Occipital lobe (tissue), 2 donors: ENCODE measurements around the gene PPP1R1C. TPM values are rescaled to one million over a fixed set of nuclear protein-coding genes. Genes with fewer than 3 reads are reported as not detected.

Experiments used
- DNase-seq: peaks from one replicate; lab custom pipeline; 2025; lab: John Stamatoyannopoulos, UW
- total RNA-seq: library from RNA; depleted of rRNA; stranded (reverse); fragments of >200 nt; gene quantifications from one replicate; pipeline ENCODE4 v1.2.3, GENCODE V29; 2014

Gene PPP1R1C
- total RNA-seq, 1 donor from 2014 or later = 2.7 TPM

DNA sequence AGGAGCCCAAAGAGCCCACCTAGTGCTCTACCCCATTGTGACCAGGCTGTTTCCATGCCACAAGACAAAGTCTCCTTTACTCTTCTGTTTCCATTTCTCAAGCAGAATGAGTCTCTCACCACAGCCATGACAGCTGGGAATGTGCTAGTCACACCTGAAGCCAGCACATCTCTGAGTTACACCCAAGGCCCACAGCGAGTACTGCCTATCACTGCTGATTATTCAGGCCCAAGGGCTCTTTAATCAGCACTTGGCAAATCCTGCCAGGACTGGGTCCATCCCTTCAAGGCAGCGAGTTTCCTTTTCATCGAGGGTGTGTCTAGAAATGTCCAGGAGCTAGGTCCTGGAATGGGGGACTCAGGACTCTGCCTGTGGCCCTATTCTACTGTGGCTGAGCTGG lies 14.6 kb upstream of the PPP1R1C start:
- no peak for DNase-seq

DNA sequence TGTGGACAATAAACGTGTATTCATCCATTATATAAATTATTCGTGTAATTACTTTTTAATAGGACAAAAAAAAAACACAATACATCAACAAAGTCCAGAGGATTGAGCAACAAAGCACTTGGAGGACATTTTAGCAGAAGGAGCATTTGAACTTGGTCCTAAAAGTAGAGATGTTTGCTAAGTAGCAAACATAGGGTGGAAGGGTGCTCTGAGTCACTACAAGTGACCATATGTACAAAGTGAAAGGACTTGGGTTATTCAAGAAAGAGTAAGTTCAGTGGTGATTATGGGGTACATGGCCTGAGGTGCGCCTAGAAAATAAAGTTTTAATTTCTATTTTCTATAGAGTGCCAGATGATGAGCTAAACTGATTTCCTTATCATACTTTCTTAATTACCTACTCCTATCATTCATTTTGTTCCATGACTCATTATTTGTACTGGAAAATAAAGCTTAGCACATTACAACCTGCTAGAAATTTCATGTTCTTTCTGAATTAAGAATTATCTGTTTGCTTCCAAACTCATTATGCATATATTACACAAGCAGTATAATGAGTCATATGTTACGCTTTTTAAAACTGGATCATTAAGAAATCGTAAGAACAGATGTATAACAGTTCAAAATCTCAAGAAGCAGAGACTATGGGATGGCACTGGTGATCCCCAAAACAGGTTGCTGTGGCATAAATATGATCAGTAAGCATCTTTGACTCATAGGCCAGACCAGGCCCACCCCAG lies 13.1 kb upstream of the PPP1R1C start:
- no peak for DNase-seq

DNA sequence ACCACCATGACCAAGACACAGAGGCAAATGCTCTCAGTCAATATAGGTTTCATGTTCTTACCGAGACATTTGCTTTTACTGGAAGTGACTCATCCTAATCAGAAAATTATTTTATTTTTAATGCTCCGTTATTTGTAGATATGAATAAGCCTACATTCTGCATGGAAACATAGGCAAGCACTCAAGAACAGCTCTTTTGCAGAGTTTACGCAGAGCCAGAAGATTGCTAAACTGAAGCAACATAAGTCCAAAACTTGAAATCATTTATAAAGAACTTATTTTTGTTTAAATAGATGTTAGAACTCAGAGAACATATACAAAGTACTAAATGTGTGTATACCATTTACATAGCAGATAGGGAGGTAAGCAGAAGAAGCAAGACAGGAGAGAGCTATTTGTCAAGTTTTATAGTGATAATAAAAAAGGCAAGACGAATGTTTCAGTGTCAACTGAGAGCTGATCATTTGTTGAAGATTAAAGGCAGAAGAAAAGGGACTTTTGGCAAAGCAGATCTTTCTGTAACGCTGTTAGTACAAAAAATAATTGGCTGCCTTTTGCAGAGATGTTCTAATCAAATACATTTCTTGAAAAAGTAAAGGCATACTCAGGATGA lies 12.4 kb upstream of the PPP1R1C start:
- DNase-seq = no peak

DNA sequence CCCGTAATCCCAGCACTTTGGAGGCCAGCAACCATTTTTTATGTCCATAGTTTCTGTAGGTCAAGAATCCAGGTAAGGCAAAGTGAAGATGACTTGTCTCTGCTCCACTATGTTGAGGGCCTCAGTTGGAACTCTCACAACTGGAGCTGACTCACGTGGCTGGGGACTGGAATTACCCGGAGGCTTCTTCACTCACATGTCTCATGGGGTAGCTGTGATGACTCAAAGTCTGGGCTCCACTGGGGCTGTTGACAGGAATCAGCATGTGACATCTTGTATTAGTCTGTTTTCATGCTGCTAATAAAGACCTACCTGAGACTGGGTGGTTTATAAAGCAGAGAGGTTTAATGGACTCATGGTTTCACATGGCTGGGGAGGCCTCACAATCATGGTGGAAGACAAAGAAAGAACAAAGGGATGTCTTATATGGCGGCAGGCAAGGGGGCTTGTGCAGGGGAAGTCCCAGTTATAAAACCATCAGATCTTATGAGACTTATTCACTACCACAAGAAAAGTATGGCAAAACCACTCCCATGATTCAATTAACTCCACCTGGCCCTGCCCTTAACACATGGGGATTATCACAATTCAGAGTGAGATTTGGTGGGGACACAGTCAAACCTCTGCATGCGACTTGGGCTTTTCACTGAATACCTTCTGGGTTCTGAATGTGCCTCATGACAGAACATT lies 7.8 kb upstream of the PPP1R1C start:
- DNase-seq = no peak

DNA sequence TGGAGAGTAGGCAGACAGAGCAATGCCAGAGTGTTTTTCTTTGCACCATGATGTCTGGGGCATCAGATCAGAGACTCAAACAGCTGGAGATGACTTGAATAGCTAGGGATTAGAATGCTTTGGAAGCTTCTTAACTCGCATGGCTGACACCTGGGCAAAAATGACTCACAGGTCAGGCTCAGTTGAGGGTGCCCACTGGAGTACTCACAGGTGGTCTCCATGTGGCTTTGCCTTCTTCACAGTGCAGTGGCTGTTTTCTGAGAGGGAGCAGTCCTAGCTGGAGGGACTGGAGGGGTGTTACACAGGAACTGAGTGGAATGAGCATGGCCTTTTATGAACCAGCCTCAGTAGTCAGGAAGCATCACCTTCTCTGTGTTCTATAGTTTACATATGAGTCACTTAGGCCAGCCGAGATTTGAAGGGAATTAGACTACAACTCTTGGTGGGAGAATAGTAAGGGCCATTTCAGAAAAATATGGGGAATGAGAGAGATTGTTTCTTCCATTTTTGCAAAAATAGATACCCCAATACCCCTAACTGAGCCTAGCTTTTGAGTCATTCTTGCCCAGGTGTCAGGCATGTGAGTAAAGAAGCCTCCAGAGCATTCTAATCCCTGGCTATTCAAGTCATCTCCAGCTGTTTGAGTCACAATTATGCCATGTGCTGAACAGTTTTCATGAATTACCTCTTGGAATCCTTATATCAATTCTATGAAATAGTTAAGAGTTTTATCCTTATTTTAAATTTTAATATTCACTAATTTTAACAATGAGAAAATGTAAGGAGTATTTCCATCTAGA lies 7.1 kb upstream of the PPP1R1C start:
- no peak for DNase-seq

DNA sequence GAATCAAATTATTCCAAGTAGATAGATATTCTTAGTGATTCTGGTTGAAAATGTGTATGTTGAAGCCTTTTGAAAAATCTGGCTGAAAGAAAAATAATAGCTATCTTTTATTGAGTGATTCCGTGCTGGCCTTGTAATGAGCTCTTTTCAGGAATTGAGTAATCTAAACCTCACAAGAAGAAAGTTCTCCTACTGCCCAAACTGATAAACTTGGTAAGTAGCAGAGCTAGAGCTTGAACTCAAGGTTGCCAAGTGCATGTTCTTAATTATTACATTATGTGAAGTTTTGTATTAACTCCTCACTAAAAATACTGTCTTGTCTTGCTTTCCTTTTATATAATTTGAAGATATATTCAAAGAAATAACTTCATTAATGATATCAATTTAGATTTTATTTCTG lies 1.6 kb upstream of the PPP1R1C start:
- DNase-seq = no peak

DNA sequence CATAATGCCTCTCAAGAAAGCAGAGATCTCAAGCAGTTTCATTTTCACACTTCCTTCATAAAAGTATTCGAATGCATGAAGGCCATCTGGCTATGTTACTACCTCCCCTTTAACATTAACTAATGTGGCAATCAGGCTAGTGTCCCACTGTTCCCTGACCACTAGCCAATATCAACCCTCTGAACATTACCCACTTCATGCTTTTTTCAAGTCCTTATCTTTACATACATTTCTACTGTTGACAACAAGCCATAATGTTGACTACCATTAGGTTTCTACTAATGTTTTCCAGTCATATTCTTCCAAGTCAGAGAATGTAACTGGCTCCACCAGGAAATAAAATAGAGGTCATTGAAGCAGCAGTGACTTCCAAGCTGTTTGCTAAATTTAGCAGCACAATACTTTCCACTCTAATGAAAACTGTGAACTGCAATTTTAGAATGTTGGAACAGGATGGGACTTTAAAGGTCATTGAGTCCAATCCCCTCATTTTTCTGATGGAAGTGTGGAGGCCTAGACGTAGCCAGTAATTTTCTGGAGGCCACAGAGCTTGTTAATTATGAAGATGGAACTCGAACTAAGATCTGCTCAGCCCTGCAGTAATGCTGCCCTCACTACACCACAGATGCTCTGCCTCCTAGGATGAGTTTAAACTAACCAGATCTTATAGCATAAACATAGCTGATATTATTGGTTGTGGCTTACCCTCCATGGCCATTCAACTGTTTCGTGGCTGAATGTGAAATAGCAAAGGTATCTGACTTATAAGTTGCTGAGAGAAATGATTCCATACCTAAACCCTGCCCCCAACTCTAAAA lies 630 bp upstream of the PPP1R1C start:
- DNase-seq = no peak

DNA sequence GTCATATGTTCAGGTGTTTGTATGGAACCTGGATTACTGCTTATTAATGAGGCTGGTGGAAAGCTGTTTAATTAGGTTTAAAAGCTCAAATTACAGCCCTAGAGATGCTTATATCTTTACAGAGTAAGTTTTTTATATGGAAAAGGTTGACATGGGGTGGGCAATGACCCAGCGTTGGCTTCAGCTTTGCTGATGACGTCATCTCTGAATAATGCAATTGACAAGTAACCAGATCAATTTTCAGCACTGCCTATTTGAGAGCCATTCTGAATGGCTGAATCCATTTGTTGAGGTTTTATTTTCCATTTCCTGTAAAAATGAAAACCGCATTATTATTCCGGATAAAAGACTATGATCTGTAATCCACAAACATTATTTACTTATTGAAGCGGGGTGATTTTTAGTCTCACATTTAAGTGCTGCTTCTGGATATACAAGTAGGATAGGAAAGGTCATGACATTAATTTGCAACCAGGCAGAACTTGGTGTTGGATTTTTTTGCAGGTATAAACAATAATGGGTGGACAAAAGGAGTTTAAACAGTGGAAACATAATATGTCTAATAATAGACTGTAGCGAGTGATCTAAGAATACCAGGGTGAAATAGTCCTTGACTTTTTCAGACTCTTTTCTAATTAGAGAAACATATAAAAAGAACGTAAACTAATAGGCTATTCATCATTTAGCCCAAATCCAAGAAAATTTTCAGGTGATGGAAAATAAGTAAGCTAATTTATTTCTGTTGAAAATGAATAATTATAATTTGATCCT lies 2.7 kb downstream of the PPP1R1C start:
- DNase-seq = no peak

DNA sequence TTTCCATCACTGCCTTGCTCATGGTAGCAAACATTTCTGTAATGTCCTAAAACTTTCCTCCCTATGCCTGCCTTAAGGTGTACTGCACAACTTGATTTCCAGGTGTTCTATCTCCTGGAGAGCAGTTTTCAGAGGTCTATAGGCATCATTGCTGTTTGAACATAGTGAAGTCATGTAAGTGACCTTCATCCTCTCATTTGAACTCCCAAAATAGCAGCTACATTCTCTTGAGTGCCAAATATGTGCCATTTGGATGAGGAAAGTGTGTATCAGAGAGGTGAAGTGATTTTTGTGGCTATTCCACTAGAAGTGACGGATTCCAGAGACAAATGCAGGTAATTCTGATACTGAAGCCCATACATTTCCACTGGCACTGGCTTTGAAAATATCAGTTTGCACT lies 3.4 kb downstream of the PPP1R1C start:
- DNase-seq = no peak

DNA sequence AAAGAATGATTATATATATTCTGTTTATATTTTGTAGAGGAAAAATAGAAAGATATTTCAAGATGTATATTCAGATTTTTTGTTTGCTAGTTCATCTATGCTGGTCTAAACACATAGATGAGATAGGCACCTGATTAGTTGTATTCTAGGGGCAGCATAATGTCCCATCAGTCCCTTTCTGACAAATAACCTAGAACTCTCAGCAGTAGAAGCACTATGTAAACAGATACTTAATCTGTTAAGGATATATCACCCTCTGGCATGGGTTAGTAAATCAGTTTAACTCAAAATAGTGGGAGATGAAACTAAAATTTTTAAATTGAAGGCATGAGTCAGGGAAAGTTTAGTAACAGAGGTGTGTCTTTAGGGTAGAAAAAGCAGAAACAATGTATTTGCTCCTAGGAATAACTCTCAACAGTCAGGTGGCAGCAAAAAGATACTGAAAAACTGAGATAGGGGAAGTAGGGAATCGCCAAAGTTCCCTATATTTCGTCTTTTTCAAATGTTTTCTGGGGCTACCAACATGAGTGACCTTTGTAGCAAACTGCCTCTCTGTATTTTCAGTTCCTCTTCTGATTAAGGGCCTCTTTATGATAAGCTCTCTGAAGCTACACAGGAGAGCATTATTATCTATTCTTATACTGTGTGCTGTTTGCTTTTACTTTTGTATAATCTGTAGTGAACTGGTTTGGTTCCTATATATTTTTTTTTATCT lies 5.7 kb downstream of the PPP1R1C start:
- DNase-seq = no peak

DNA sequence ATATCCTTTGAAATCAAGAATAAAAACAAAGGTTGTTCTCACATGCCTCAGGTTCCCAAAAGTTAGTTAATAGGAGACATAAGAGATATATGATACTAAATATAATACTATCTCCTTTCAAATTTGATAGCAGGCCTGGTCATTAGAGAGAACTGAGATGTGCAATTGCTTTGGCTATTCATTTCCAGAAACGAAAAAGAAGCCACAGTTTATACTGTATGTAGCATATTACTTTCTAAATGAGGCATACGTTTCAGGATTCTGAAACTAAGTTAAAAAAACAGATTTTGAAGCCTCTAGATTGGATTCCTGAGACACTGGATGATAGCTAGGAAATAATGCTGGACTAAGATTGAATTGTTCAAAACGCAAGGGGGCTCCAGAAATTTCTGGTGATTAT lies 7.1 kb downstream of the PPP1R1C start:
- no peak for DNase-seq

DNA sequence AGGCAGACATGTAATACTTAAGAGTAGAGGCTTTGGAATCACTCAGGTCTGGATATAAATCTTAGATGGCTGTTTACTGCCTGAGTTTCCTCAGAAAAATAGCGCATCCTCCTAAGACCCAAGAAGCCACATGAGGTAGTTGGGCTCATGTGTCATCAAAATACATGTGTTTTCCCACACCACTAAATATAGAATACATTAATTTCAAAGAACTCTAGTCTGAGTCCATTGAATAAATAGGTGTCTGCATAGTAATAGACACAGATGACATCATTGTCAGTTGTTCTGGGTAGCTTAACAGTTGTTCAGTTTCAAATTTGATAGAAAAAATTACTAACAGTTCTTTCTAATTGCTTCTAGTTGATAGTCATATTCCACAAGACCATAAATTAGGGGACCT lies 9.6 kb downstream of the PPP1R1C start:
- DNase-seq = no peak

DNA sequence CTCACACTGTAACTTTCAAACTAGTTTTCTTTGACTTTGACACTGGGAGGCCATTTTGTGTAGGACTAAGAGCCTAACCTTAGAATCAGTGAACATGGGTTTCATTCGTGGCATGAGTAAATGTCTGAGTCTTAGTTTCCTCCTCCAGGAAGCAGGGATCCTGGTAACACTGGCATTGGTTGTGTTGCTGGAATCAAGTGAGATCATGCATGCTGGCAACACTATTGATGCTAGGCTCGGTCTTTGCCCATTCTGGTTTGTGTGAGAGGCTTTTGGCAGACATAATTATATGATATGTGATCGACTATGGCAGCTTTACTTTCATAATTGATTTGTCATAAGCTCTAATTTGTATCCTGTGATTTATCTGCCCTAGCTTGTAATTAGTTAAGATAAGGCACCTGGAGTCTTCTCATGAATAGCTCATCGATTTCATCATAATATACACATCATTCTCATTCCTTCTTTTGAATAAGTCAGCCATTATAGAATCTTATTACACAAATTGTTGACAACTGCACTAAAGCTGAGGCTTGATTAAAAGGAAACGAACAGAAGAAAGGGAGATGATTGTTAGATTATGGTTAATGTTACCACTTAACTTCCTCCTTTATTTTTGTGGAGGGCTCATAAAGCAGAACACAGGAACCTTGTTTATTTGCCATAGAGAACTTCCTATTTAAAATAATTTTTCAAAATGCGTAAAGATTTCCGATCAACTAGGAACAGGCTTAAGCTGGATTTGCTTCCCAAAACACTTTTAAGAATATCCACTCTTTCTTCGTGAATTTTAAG lies 12.6 kb downstream of the PPP1R1C start:
- DNase-seq = no peak

DNA sequence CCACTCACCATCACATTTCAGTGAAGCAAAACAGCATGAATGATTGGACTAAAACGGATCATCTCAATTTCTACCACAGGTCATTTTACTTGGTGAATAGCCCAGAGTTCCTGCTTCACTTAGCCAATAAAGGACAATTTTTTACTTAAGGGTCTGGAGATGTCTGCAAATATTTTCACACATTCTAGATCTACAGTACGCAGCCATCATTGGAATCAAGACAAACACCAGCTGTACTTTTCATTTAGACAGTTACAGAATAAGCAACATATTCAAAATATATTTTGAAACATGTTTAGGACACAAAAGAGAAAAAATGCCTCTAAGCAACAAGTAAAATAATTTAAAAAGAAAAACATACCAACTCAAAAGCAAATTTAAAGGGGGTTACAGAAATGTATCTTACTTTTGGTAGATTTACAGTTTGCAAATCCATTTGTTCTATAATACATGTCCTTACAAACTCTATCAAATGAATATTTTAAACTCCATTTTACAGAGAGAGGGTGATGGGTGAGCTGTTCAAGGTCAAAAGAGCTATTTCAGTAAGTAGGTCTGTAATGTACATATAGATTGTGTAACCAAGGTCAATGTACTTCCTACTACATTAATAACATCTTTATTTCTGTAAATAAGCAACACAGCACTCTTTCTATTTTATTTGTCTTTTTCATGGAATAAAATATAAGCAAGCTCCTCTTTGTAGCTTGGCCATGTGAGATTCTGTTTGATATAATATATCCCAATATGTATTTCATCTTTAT lies 13.4 kb downstream of the PPP1R1C start:
- DNase-seq = no peak

DNA sequence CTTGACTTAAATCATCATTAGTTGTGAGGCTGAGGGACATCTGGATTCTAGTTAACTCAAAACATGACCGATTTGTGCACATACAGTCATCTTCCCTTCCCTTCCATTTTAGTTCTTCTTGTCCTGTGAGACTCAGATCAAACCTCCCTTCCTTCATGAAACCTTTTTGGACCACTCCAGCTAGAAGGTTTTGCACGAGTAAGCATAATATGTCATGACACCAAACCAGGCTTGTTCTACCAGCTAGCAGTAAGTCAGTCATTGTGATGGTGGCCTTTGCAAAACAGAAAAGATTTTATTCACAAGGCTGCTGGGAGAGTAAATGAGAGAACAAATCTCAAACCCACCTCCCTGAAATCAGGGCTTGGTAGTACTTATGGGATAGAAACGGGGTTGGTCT lies 14.3 kb downstream of the PPP1R1C start:
- no peak for DNase-seq

DNA sequence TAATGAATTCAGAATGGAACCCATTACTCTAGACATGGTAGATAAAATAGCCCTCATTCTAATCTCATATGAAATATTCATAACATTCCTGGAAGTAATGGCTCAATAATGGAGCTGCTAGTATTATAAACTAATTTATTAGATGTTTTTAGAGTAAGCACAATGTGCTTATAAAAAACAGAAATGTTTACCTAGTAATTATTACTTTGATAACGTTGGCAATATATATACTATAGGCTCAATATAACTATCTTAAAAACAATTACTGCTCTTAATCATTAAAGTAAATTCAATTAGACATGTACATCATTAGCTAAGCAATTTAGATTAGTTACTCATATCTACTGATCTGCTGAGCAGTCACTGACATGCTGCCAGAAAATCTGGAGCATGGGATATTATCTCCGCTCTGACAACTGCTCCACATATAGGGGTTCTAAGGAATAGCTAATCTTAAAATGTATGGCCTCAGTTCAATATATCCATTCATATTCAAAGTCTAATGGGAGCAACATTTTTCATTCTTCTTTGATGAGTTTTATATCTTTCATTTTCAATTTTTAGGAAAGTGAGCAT lies 19.4 kb downstream of the PPP1R1C start:
- DNase-seq = no peak

DNA sequence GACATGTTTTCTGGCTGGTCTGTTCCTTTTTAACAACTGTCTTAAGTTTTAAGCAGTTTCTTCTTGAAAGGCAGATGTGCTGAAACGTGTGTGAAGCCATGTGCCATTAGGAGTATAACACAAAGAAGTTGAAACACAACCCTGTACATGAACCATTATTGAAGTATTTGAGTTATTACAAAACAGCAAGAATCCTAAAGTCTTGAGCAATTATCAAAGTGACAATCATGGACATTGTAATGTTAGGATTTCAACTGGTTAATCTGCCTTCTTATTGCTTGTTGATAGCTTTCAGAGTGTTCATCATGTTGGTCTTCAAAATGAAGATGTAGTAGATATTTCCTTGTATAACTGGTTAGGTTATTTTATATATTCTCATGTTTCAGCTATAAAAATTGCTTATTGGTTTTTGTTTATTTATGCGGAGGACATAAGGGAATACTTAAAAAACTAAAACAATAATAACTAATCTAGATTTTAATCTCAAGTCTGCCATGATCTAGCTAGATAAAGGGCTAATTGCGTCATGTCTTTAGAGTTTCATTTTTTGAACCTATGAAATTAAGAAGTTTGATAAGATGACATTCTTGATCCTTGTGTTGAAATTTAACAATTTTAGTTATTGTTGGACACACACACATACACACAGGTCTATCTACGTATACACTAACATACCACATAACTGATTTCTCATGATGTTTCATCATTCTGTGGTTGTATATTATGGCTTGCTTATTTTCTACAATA lies 21.1 kb downstream of the PPP1R1C start:
- DNase-seq = no peak
